GM18858 (cell line): Measurements from ENCODE around the gene ANKRD55.
A peak's percentile ranks its signal among the peaks of the same experiment; 100 is the strongest.
"Not testable (repeated sequence)": the region's sequence is repeated elsewhere in the genome, so short reads cannot be mapped to it uniquely, and the experiment has no call there.

Experiments
- ATAC-seq: cut with Tn5 transposase; IDR thresholded peaks from one replicate; pipeline ENCODE4 v1.9.1; 2021; ENCODE audit not compliant: unreplicated experiment

Gene ANKRD55

DNA sequence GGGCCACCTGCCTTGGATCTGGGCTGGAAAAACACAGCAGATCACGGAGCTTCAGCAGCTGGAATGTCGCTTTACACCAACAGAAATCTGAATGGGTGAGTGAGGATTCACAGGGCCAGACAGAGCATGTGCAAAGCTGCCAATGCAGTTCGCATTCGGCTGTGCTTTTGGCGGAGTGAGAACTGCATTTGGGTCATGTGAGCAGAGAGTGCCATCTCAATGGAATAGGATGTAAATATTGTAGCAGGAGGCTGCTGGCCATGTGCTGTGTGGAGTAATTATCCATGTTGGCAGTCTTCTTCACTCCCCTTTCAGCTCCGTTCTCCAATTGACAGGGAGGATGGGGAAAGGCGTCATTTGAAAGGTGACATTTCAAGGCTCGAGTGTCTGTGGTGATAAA lies at the start of gene ANKRD55:
Gene ANKRD55, minus strand, starts transcription at position 101 of the 400 bp plus-strand sequence. CDS start 417 bp downstream, outside the sequence.
- ATAC-seq, result no peak

DNA sequence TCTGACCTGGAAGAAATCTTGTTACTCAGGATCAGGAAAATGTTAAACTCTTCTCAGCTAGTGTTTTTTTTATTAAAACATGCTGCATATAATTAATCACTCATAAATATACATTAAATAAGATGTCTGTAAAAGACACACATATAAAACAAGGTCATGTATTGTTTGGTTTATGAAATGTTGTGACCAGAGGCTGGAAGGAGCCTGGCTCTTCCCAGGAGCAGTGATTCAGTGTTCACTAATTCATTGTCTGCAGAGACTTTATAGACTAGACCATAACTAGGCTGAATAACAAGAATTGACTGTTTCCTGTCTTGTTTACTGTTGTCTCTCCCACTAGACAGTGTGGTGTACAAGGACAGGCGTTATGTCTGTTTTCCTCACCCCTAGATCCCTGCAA lies 49.1 kb upstream of the ANKRD55 start:
- no peak for ATAC-seq

DNA sequence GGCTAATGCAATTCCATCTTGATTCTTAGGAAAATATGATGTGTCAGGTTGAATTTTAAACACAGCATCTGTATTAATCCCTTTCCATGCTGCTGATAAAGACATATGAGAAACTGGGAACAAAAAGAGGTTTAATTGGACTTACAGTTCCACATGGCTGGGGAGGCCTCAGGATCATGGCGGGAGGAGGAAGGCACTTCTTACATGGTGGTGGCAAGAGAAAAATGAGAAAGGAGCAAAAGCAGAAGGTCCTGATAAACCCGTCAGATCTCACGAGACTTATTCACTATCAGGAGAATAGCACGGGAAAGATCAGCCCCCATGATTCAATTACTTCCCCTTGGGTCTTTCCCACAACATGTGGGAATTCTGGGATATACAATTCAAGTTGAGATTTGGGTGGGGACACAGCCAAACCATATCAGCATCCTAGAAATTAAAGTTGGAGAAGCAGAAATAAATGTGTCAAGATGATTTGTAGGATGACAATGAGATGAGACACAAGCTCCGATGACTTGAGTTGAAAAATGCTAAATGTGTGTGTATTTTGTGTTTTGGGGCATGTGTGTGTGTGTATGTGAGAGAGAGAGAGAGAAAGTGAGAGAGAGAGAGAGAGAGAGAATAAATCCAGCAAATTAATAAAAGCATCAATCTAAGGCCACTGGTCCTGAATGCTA lies 48.5 kb upstream of the ANKRD55 start:
- no peak for ATAC-seq

DNA sequence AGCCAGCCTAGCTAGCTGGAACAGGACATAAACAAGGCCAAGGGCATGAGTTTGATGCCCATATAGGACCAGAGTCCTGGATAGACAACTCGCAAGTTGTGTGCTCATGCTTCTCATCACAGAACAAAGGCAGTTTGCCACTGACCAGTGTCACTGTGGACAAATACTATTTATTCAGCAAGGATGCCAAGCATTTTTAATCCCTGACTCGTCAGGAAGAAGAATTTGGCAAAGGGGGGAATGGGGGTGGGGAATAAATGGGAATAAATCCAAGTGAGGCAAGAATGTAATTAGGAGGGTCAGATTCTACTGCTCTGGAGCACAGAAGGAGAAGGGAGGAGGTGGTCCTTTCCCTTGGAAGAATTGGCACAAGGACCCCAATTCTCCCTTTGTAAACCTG lies 46.8 kb upstream of the ANKRD55 start:
- ATAC-seq, result no peak

DNA sequence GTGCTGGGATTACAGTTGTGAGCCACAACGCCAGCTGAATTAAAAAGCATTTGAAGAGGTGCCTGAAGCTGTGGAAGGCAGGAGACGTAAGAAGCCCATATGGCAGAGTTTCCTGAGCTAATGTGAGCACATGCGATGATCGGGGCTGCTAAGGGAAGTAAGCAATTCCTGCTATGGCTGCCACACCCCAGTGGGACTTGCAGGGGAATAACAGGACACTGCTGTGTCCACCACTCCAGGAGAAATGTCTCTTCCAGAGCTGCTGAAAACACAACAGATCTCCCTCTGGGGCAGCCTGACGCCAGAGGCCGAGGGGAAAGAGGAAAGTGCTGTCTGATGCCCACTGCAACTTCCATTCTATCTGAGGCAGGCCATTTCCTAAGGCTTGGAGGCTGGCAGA lies 46.2 kb upstream of the ANKRD55 start:
- ATAC-seq, result no peak

DNA sequence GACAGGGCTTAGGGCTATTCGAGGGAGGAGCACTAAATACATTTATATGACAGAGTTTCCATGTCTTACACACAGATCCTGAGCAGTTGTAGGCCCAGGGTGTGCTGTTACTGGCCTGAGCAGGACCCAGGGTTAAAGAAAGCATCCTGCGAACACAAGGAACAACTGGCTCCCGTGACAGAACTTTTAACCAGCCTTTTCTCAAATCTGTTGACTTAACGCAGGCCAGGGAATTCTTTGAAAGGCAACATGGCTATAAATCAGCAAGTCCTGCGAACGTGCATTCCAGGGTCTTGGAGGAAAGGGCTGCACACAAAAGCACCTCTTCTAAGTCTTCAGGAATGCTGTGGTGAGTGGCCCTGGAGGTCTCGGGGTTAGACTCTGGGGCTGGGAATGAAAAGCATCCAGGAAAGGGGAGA lies 45.2 kb upstream of the ANKRD55 start:
- no peak for ATAC-seq

DNA sequence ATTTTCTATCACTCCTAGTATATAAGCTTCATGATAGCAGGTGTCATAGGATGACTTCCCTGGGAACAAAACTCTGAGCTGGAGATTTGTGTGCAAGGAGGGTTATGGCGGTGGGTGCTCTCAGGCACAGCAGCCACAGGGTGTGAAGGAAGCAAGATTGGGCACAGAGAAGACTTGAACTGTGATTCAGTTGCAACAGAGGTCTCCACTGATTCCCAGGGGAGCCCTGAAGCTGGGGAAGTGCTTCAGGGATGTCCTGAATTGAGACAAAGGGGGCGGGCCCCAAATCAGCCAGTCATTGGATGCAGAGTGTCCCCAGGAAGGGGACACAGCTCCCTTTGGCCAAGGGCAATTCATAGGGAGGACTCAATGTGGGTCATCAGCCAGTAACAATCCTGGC lies 44.4 kb upstream of the ANKRD55 start:
- ATAC-seq, result no peak

DNA sequence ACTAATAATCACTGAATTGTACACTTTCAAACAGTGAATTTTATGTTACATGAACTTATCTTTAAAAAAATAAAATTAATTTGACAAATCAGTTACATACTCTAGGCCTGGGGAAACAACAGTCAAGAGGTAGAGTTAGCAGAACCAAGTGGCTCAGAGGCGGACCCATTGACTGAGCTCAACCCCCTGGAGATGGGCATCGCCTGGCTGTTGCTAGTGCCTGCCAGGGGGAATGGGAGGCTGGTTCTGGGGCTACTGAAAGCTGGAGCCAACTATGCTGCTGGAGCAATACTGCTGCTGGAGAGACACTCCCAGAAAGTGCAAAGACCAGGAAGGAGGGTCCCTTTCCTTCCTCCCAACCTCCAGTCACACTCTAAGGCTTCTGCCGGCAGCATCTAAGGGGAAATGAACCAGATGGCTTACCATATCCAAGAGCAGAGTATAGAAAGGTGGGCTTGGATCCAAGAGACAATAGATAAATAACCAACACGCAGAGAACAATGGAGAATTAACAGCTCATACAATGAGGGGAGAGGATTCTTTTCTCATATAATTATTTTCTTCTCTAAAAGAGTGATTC lies 40.3 kb upstream of the ANKRD55 start:
- ATAC-seq, result no peak

DNA sequence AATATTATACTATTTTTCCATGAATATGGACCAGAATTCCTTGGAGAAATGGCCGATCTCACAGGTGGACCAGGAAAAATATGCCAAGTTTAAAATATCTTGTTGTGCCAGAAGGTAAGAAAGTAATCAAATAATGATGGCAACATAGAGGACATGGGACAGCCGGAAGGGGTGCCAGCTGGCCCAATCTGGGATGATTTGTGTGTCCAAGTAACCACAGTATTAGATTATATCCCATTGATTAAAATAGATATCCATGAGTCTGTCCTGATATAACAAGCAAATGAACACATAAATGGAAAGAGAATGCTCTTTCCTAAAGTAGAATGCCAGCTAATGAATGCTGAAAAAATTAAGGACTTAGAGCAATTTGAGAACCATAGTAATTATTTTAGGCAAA lies 39.6 kb upstream of the ANKRD55 start:
- ATAC-seq, result no peak

DNA sequence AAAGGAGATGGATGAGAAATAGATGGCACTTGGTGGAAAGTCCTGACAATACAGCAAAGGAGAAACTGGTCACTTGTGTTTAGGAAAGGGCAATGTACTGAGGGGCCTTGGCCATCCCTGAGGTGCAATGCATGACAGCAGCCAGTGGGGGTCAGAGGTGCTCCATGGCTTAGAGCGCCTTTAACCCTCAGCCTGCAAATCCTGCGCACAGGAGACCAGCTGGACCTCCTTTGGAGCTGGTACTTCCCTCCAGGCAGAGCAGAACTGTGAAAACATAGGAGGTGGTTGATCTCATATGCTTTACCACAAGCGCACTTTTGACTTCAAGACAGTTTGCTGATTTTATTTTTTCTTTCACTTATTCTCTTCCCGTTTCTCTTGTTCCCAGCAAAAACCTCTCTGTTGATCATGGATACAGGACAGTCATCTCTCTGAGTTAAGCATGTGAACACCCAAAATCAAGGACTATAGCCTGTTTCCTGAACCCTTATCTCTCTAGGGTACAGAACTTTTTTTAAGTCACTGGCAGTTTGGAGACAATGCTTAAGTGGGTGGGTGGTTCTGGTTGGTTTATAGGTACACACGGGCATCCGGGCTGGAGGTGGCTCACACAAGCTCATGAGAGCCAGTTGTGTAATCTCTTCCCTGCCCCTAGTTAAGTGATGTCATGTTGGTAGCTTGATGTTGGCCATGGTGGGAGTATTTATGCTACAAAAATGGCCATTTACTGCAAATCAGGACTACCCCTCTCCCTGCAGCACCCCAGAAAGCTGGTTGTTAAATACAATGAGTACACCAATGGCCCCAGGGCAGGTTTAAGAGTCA lies 37.6 kb upstream of the ANKRD55 start:
- ATAC-seq, result peak; percentile 79

DNA sequence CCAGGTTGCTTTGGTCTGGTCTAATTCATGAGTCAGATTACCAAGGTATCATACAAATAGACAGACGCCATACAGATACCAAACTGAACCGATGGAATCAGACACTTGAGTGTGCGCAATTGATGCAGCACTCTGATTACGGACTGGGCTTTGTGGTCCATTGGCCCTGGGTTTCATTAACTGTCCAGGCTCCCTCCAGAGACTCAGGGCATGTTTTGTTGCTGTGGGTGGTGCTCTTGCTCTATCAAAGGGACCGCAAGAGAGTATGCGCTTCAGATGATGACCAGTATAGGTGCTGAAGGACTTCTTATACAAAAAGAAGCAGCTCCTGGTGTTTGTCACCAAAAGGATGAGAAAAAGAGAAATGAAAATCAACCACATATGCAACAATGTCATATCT lies 36.9 kb upstream of the ANKRD55 start:
- peak; percentile 10 for ATAC-seq

DNA sequence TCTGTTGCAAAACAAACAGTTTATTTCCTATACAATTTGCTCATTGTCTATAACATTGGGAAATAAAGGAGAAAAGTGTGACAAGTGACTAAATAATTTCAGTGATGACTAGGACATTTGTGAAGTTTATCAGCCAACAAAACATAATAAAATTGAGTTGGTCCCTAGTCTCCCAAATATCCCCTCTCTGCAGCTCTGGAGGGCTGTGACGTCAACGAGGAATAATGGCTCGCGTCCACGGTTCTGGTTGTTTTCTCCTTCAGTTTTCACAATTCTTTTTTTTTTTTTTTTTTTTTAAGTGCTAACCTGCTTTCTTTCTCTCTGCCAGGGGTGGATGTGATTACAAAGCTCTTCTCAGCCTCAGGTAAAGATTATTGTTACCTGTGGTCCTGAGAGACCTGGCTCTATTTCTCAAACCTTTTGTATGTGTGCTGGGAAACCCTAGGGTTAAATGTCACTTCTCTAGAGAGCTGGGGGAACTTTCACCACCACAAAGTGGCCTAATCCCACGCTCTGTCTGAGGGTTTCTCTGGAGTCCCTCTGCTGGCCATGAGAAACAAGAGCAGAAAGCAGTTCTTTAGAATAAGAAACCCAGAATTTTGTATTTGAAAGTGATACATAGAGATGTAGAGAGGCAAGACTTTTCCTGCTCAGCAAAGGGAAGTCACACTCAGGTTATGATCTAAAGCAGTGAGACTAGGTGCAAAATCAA lies 36.2 kb upstream of the ANKRD55 start:
- ATAC-seq, result no peak

DNA sequence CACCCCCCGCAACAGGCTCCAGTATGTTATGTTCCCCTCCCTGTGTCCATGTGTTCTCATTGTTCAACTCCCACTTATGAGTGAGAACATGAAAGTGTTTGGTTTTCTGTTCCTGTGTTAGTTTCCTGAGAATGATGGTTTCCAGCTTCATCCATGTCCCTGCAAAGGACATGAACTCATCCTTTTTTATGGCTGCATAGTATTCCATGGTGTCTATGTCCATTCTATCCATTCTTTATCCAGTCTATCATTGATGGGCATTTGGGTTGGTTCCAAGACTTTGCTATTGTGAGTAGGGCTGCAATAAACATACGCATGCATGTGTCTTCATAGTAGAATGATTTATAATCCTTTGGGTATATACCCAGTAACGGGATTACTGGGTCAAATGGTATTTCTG lies 35.6 kb upstream of the ANKRD55 start:
- ATAC-seq, result not testable (repeated sequence)

DNA sequence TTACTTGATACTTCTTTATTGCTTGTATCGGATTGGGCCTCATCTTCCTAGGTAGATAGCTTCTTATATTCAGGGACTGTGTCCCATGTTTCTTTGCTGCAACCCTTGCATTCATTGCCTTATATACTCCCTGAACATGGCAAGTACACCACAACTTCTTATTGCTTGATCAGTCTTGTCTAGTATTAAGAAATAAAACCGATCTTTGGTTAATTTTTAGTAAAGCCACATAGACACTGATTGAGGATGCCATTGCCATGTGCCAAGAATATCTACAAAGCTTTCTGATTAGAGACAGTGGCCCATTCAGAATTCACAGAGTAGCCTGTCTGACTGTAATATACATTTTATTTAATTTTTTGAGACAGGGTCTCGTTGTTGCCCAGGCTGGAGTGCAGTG lies 34.7 kb upstream of the ANKRD55 start:
- ATAC-seq, result no peak

DNA sequence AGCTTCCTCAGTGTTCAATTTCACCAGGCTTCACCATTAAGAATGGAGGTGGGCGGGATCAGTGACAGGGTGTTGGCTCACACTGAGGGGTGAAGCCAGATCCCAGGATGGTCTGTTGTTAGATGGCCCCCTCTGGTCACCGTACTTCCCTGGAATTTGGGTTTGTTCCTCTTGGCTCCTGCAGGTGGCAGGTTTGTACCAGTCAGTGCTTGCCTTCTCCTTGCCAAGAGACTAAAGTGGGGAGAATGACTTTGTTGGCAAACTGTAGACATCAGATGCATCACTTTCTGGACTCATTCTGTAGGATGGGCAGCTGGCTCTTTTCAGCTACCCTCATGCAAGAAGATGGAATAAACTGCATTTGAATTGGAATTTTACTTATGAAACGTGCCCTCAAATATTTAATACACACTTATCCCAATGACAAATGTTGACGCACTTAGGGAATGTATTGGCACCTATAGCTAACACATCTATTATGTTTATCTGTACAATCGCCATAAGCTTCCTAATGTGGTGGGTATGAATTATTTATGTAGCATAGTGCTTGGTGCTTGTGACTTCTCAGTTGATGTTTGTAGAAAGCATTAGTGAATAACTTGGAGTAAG lies 31.4 kb upstream of the ANKRD55 start:
- no peak for ATAC-seq

DNA sequence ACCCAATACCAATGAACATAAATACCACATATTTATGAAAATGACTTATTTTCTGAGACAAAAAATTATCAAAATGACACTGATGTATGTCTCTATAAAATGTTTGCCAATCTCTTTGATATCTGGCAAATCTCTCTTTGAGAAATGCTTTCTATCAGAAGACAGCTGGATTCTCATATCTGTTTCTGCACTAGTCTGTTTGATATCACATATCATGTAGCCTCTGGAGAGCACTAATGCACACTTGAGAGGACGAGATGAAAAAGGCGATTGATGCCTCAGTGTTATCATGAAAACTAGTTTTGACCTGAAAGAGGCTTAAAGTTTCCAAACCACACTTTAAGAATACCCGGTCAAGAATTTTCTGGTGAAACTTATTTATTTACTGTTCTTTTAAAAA lies 29.1 kb upstream of the ANKRD55 start:
- no peak for ATAC-seq

DNA sequence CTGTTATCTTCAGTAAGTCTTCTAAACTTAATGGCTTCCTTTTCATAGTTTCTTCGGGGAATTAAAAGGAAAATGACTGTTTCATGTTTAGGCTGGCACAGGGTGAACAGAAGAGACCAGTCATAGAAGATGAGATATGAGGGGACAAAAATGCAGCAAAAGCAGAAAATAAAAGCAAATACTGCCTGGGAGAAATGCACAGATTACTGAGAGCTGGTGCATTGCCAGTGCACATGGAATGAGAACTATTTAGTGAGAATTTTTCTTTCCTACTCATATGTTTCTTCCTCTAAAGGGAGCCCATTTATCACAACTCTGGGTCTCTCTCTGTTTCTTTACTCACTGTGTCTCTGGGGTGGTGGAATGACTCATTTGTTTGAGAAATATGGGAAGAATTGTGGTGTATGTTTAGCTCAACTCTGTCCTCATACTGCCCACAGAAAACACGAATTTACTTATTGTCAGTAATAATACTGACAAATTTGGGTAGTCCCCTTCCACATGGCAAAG lies 25.9 kb upstream of the ANKRD55 start:
- ATAC-seq, result no peak

DNA sequence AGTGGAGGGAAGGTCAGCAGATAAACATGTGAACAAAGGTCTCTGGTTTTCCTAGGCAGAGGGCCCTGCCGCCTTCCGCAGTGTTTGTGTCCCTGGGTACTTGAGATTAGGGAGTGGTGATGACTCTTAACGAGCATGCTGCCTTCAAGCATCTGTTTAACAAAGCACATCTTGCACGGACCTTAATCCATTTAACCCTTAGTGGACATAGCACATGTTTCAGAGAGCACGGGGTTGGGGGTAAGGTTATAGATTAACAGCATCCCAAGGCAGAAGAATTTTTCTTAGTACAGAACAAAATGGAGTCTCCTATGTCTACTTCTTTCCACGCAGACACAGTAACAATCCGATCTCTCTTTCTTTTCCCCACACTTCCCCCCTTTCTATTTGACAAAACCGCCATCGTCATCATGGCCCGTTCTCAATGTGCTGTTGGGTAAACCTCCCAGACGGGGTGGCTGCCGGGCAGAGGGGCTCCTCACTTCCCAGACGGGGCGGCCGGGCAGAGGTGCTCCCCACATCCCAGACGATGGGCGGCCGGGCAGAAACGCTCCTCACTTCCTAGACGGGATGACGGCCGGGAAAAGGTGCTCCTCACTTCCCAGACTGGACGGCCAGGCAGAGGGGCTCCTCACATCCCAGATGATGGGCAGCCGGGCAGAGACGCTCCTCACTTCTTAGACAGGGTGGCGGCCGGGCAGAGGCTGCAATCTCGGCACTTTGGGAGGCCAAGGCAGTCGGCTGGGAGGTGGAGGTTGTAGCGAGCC lies 24.8 kb upstream of the ANKRD55 start:
- ATAC-seq, result not testable (repeated sequence)

DNA sequence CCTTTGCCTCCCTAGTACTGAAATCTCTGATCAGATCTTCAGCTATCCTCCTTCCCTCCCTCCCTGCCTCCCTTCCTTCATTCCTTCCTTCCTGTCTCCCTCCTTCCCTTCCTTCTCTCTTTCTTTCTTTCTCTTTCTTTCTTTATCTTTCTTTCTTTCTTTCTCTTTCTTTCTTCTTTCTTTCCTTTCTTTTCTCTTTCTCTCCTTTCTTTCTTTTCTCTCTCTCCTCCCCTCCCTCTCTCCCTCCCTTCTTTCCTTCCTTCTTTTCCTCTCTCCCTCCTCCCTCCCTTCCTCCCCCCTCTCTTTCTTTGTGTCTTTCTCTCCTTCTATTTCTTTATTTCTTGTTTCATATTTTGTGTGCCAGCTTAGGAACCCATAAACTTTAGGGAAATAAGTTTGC lies 23.9 kb upstream of the ANKRD55 start:
- ATAC-seq, result no peak

DNA sequence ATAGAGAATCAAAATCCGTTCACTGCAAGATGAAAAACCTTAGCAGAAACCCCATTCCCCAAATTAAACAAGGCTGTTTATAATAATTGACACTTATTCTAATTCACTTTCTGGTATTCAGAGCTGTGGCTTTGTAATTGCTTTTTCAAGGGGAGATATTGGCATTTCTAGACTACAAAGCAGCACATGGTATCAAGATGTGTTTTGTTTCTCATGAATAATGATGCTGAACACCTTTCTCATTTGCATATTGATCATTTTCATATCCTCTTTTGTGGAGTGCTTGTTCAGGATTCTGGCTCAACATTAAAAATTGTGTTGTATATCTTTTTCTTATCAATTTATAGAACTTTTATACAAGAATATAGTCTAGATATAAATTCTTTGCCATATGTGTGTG lies 22.4 kb upstream of the ANKRD55 start:
- ATAC-seq, result no peak
